Immature natural killer cell (primary cell): ENCODE results near the gene DOLPP1. TPM values are rescaled to one million over a fixed set of nuclear protein-coding genes. Genes with fewer than 3 reads are reported as not detected.
"Not testable (repeated sequence)": the region's sequence is repeated elsewhere in the genome, so short reads cannot be mapped to it uniquely, and the experiment has no call there.

Experiments used
- DNase-seq, 3 donors: peaks; one replicate each; pipeline ENCODE4 v3.0.0; 2022; ENCODE audit warnings: mixed read lengths in 1 of 3
- H3K27ac Mint-ChIP-seq, 6 donors: one replicate each; pipeline ENCODE4 v1.8.0; 2020; ENCODE audit warnings: mixed read lengths in 6 of 6, mild to moderate bottlenecking in 5 of 6, inconsistent platforms in 4 of 6, moderate library complexity in 3 of 6
- H3K27me3 Mint-ChIP-seq, 3 donors: one replicate each; pipeline ENCODE4 v1.8.0; 2020 to 2021; ENCODE audit warnings: low read depth in 3 of 3, mild to moderate bottlenecking in 3 of 3, mixed read lengths in 3 of 3, moderate library complexity in 3 of 3, inconsistent platforms in 1 of 3
- H3K36me3 Mint-ChIP-seq, 3 donors: one replicate each; pipeline ENCODE4 v1.8.0; 2020; ENCODE audit warnings: mixed read lengths in 3 of 3, inconsistent platforms in 2 of 3, mild to moderate bottlenecking in 2 of 3
- H3K4me1 Mint-ChIP-seq, 2 donors: one replicate each; pipeline ENCODE4 v1.8.0; 2020; ENCODE audit warnings: inconsistent platforms in 2 of 2, mild to moderate bottlenecking in 2 of 2, mixed read lengths in 2 of 2, moderate library complexity in 1 of 2
- H3K4me3 Mint-ChIP-seq, 5 donors: one replicate each; pipeline ENCODE4 v1.8.0; 2020; ENCODE audit warnings: mild to moderate bottlenecking in 5 of 5, mixed read lengths in 5 of 5, inconsistent platforms in 3 of 5, moderate library complexity in 3 of 5
- H3K9me3 Mint-ChIP-seq, 6 donors: one replicate each; pipeline ENCODE4 v1.8.0; 2020; ENCODE audit warnings: mild to moderate bottlenecking in 6 of 6, mixed read lengths in 6 of 6, inconsistent platforms in 4 of 6, moderate library complexity in 3 of 6
- polyA plus RNA-seq, 3 donors: library from polyadenylated mRNA; unstranded; fragments of 300-500 nt; fragmentation: Illumina TruSeq; gene quantifications; one replicate each; pipeline ENCODE4 v1.2.3, GENCODE V29; 2021

The DOLPP1 gene
- polyA plus RNA-seq, 3 donors from 2014 or later = 9.0 to 13.1 (median 12.9) TPM

GRCh38 chr9:129121483-129121882 is 40.6 kb downstream of the DOLPP1 start:
- H3K4me3 Mint-ChIP-seq = no peak overlapping the region
- H3K4me1 Mint-ChIP-seq = no peaks in the 10 kb centered on the region
- H3K27me3 Mint-ChIP-seq = no peaks in the 10 kb centered on the region
- DNase-seq = no peak
- no peak overlapping the region for H3K27ac Mint-ChIP-seq
- H3K9me3 Mint-ChIP-seq = no peaks in the 10 kb centered on the region
- peaks cover 0 to 20% (median 13%) of the 10 kb centered on the region in 3 donors for H3K36me3 Mint-ChIP-seq

GRCh38 chr9:129122133-129122532 is 41.2 kb downstream of the DOLPP1 start:
- H3K4me3 Mint-ChIP-seq = no peak overlapping the region
- no peak overlapping the region for H3K27ac Mint-ChIP-seq
- no peak for DNase-seq
- H3K4me1 Mint-ChIP-seq = no peaks in the 10 kb centered on the region
- no peaks in the 10 kb centered on the region for H3K9me3 Mint-ChIP-seq
- H3K27me3 Mint-ChIP-seq = no peaks in the 10 kb centered on the region
- peaks cover 0 to 20% (median 13%) of the 10 kb centered on the region in 3 donors for H3K36me3 Mint-ChIP-seq

GRCh38 chr9:129122976-129123375 is 42.1 kb downstream of the DOLPP1 start:
- H3K4me1 Mint-ChIP-seq, H3K27me3 Mint-ChIP-seq, H3K4me3 Mint-ChIP-seq, H3K9me3 Mint-ChIP-seq, H3K27ac Mint-ChIP-seq, DNase-seq: not testable (repeated sequence)
- peaks cover 0 to 25% (median 17%) of the 10 kb centered on the region in 3 donors for H3K36me3 Mint-ChIP-seq

GRCh38 chr9:129124506-129125069 is 43.7 kb downstream of the DOLPP1 start:
- Mint-ChIP-seq H3K27ac (no peak overlapping the region), H3K36me3 (peaks cover 0 to 25% (median 16%) of the 10 kb centered on the region in 3 donors), H3K9me3 (no peaks in the 10 kb centered on the region), H3K4me3 (no peak overlapping the region), H3K27me3 (peaks cover 0 to 4% (median 0%) of the 10 kb centered on the region in 3 donors), H3K4me1 (no peaks in the 10 kb centered on the region)
- no peak for DNase-seq

- H3K27me3 Mint-ChIP-seq = peaks cover 0 to 4% (median 0%) of the 10 kb centered on the region in 3 donors
- no peaks in the 10 kb centered on the region for H3K4me1 Mint-ChIP-seq
- no peak overlapping the region for H3K27ac Mint-ChIP-seq
- no peaks in the 10 kb centered on the region for H3K9me3 Mint-ChIP-seq
- H3K4me3 Mint-ChIP-seq = no peak overlapping the region
- peaks cover under 1 to 27% (median 14%) of the 10 kb centered on the region in 3 donors for H3K36me3 Mint-ChIP-seq
- DNase-seq = no peak
Measured at GRCh38 chr9:129125478-129125877, 44.6 kb downstream of the DOLPP1 start.

GRCh38 chr9:129126749-129127618 is 46.1 kb downstream of the DOLPP1 start:
- Mint-ChIP-seq H3K36me3 (peaks cover 6 to 30% (median 12%) of the 10 kb centered on the region in 3 donors), H3K4me1 (peaks cover 5 to 6% of the 10 kb centered on the region in 2 donors), H3K27me3 (peaks cover 0 to 6% (median 0%) of the 10 kb centered on the region in 3 donors), H3K4me3 (no peak overlapping the region), H3K9me3 (no peaks in the 10 kb centered on the region), H3K27ac (no peak overlapping the region)
- no peak for DNase-seq

- Mint-ChIP-seq H3K4me3 (no peak overlapping the region), H3K9me3 (no peaks in the 10 kb centered on the region), H3K27me3 (peaks cover 0 to 6% (median 0%) of the 10 kb centered on the region in 3 donors), H3K36me3 (peaks cover 6 to 28% (median 14%) of the 10 kb centered on the region in 3 donors), H3K27ac (no peak overlapping the region), H3K4me1 (peaks cover 6% of the 10 kb centered on the region in 2 donors)
- DNase-seq = no peak
Measured at GRCh38 chr9:129128689-129129088, 47.8 kb downstream of the DOLPP1 start.

- H3K27me3 Mint-ChIP-seq, DNase-seq, H3K4me1 Mint-ChIP-seq, H3K27ac Mint-ChIP-seq, H3K4me3 Mint-ChIP-seq, H3K9me3 Mint-ChIP-seq: not testable (repeated sequence)
- H3K36me3 Mint-ChIP-seq = peaks cover 9 to 27% (median 12%) of the 10 kb centered on the region in 3 donors
Measured at GRCh38 chr9:129130271-129130670, 49.4 kb downstream of the DOLPP1 start.

- Mint-ChIP-seq H3K27me3 (peaks cover 0 to 6% (median 0%) of the 10 kb centered on the region in 3 donors), H3K36me3 (peaks cover 9 to 27% (median 12%) of the 10 kb centered on the region in 3 donors), H3K27ac (peak overlapping the region in 2 of 6 donors; percentile 13 to 30), H3K4me1 (peaks cover 6% of the 10 kb centered on the region in 2 donors), H3K4me3 (no peak overlapping the region), H3K9me3 (no peaks in the 10 kb centered on the region)
- no peak for DNase-seq
Measured at GRCh38 chr9:129130791-129131190, 49.9 kb downstream of the DOLPP1 start.

- H3K27ac Mint-ChIP-seq = peak overlapping the region in 2 of 6 donors; percentile 40 to 45
- H3K9me3 Mint-ChIP-seq = no peaks in the 10 kb centered on the region
- H3K4me1 Mint-ChIP-seq = peaks cover 6% of the 10 kb centered on the region in 2 donors
- H3K27me3 Mint-ChIP-seq = peaks cover 0 to 6% (median 0%) of the 10 kb centered on the region in 3 donors
- DNase-seq = peak; percentile 71 to 79 (median 73)
- peaks cover 9 to 24% (median 12%) of the 10 kb centered on the region in 3 donors for H3K36me3 Mint-ChIP-seq
- no peak overlapping the region for H3K4me3 Mint-ChIP-seq
Measured at GRCh38 chr9:129131300-129132145, 50.6 kb downstream of the DOLPP1 start.

GRCh38 chr9:129133082-129133481 is 52.2 kb downstream of the DOLPP1 start:
- H3K27ac Mint-ChIP-seq = no peak overlapping the region

GRCh38 chr9:129135476-129135875 is 54.6 kb downstream of the DOLPP1 start:
- peaks cover 0 to 2% (median 2%) of the 10 kb centered on the region in 3 donors for H3K27me3 Mint-ChIP-seq
- no peak for DNase-seq
- H3K4me3 Mint-ChIP-seq = no peak overlapping the region
- H3K27ac Mint-ChIP-seq = no peak overlapping the region
- H3K9me3 Mint-ChIP-seq = no peaks in the 10 kb centered on the region
- H3K4me1 Mint-ChIP-seq = peaks cover 20 to 22% of the 10 kb centered on the region in 2 donors
- H3K36me3 Mint-ChIP-seq = peaks cover 8 to 24% (median 8%) of the 10 kb centered on the region in 3 donors

More at GRCh38 chr9:129133082-129133481, 52.2 kb downstream of the DOLPP1 start:
- Mint-ChIP-seq H3K4me3 (no peak overlapping the region), H3K9me3 (no peaks in the 10 kb centered on the region), H3K4me1 (peaks cover 6% of the 10 kb centered on the region in 2 donors), H3K36me3 (peaks cover 8 to 25% (median 9%) of the 10 kb centered on the region in 3 donors), H3K27me3 (peaks cover 0 to 3% (median 0%) of the 10 kb centered on the region in 3 donors)
- no peak for DNase-seq

GRCh38 chr9:129136446-129137035 is 55.6 kb downstream of the DOLPP1 start:
- H3K27ac Mint-ChIP-seq = no peak overlapping the region
- H3K36me3 Mint-ChIP-seq = peaks cover 3 to 15% (median 5%) of the 10 kb centered on the region in 3 donors
- no peaks in the 10 kb centered on the region for H3K9me3 Mint-ChIP-seq
- H3K27me3 Mint-ChIP-seq = peaks cover 0 to 6% (median 2%) of the 10 kb centered on the region in 3 donors
- peaks cover 23 to 30% of the 10 kb centered on the region in 2 donors for H3K4me1 Mint-ChIP-seq
- no peak for DNase-seq
- H3K4me3 Mint-ChIP-seq = no peak overlapping the region
